Measurements from ENCODE around the gene SCAF8.
A peak's percentile ranks its signal among the peaks of the same experiment; 100 is the strongest.
"Not testable (repeated sequence)": the region's sequence is repeated elsewhere in the genome, so short reads cannot be mapped to it uniquely, and the experiment has no call there.

SCAF8 gene, protein sequence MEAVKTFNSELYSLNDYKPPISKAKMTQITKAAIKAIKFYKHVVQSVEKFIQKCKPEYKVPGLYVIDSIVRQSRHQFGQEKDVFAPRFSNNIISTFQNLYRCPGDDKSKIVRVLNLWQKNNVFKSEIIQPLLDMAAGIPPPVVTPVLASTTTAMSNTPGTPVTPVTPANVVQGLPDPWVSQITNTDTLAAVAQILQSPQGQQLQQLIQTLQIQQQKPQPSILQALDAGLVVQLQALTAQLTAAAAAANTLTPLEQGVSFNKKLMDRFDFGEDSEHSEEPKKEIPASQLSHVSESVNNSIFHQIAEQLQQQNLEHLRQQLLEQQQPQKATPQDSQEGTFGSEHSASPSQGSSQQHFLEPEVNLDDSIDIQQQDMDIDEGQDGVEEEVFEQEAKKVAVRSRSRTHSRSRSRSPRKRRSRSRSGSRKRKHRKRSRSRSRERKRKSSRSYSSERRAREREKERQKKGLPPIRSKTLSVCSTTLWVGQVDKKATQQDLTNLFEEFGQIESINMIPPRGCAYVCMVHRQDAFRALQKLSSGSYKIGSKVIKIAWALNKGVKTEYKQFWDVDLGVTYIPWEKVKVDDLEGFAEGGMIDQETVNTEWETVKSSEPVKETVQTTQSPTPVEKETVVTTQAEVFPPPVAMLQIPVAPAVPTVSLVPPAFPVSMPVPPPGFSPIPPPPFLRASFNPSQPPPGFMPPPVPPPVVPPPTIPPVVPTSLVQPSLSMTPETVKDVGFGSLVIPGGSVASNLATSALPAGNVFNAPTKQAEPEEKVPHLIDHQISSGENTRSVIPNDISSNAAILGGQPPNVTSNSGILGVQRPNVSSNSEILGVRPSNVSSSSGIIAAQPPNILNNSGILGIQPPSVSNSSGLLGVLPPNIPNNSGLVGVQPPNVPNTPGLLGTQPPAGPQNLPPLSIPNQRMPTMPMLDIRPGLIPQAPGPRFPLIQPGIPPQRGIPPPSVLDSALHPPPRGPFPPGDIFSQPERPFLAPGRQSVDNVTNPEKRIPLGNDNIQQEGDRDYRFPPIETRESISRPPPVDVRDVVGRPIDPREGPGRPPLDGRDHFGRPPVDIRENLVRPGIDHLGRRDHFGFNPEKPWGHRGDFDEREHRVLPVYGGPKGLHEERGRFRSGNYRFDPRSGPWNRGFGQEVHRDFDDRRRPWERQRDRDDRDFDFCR (N-terminal part only)

DNA sequence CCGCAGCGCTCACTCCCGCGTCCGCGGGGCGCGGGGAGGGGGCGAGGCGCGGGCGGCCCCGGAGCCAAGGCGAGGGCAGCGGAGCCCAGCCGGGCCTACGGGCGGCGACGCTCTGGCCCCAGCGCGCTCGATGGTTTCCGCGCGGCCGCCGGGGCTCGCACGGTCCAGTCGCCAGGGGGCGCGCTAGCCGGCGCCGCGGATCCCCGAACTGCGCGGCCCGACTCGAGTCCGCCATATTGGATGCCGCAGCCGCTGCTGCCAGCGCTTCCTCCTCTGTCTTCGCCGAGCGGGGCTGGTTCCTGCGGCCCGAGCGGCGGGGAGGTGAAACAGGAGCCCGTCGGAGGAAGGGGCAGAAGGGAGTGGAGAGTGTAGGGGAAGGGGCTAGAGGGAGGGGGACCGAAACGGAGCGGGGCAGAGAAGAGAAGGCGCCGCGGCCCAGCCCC is at the start of gene SCAF8:
TSS of gene SCAF8 (plus strand) at position 234 of the 443 bp plus-strand sequence. CDS start 485 bp downstream, outside the sequence.
- peak; percentile 76 for DNase-seq (ENCODE audit: low read depth)

DNA sequence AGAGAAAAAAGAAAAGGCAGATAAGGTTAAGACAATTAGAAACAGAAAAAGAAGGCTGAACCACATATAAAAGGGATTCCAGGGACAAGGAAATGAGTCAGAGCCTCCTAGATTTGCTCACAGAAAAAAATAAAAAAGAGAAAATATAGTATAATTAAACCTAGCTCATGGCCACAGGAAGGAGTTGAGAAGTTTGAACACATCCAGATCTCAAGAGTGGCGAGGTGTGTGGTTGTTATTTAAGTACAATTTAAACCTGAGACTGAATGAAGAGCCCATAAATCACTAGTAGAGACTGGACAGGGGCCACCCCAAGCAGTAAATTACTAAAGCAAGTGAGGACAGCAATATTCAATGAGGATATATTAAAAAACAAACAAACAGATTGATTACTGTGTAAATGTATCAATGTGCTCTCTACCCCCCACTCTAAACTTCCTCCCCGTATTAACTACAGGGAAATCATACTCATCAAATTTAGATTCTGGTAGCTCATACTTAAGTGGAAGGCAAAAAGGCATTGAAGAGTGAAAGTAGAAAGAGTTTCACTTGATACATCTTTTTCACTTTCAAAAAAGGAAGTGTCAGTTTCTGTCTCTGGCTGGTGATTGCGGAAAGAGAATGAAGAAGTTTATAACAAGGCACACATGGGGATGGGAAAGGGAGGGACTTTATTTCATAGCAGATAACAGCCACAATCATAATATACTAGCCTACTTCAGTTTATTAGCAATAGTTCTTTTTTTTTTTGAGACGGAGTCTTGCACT is 49.3 kb upstream of the SCAF8 start:
- no peak for DNase-seq (ENCODE audit: low read depth)

DNA sequence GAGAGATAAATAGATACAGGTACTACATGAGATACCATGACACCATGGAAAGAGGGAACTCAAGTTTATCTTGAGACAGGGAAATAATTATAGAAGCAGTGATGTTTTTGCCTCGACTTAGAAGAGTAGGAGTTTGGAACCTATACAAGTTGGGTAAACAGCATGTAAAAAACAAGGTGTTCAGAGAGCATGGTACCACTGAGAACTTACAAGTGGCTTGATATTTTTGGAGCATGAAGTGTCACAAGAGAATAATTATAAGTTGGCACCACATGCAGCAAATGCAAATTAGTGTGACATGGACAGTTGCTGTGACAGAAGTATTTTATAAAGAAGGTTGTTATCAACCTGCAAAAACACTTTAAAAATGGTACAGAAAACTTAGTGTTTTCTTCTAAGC is 47.1 kb upstream of the SCAF8 start:
- DNase-seq (ENCODE audit: low read depth), result no peak

DNA sequence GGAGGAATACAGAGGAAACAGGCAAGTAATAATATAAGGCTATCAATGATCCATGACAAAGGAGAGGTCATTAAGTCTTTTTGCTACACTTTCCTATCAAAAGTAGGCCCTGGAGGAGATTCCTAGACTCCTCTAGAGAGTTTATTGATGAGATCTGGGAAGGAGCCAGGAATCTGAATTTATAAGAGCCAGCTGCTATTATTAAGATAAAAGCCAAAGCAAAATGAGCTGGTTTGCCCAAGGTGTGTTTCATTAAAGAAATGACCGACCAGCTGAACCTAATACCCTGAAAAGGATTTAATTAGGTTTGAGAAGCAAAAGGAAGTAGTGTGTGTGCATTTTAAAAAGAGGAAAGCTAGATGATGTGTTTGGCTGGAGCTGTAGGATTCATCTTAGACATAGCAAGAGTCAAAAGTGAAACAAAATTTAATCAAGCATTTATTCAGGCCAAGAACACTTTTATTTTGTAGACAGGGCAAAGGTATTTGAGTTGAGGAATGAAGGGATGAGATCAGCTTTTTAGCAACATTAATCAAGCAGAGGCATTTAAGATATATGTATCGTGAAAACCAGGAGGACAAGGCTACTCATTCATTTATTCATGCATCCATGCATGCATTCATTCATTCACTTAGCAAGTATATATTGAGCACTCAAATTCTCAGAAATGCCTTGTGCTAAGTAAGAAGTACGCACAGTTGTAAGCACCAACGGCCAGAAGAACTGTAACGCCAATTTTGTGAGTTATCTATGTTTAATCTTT is 43.5 kb upstream of the SCAF8 start:
- no peak for DNase-seq (ENCODE audit: low read depth)

DNA sequence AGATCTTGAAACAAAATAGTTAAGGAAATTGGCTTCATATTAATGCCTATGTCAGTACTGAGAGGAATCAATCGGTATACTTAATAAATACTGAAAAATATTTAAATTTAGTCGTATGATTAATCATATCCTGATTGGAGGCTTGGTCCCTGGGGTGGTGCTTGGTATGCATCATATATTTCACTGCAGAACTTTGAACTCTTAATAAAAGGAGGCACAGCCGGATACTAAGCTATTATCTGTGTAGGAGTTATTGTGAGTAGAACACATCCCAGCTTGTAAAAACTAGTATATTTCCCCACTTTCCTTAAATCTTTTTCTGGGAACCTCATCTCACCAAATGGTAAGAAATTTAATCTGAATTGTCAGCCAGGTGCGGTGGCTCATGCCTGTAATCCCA is 42.4 kb upstream of the SCAF8 start:
- DNase-seq (ENCODE audit: low read depth), result no peak

DNA sequence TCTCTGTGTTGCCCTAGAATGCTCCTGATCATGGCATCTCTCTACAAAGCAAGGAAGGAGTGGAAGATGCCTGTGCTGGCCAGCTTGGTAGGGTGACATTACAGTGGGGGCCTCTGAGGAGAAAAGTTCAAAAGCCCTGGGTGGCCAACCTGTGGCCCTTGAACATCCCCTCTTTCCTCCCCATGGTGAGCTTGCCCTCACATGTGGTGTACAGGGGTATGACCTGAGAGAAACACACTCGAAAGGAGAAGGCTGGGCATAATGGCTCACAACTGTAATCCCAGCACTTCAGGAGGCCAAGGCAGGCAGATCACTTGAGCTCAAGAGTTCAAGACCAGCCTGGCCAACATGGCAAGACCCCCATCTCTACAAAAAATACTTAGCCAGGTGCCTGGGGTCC is 36.6 kb upstream of the SCAF8 start:
- no peak for DNase-seq (ENCODE audit: low read depth)

DNA sequence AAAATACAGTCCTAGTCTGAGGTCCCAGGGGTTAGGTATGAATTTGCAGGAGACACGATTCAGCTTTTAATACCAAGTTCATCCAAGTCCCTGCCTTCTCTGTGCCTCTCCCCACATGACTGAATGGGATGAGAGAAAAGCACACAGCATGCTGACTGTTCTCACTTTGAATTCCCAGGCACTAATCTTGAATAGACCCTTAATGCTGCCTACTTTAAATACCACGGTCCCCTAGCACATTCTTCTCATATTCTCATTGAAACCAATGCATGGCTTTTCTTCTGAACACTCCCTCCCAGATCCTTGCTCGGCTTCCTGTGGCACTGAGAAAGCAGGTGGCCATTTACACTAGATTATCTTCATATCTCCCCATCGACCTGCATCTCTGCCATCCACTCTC is 30.1 kb upstream of the SCAF8 start:
- DNase-seq (ENCODE audit: low read depth), result no peak

DNA sequence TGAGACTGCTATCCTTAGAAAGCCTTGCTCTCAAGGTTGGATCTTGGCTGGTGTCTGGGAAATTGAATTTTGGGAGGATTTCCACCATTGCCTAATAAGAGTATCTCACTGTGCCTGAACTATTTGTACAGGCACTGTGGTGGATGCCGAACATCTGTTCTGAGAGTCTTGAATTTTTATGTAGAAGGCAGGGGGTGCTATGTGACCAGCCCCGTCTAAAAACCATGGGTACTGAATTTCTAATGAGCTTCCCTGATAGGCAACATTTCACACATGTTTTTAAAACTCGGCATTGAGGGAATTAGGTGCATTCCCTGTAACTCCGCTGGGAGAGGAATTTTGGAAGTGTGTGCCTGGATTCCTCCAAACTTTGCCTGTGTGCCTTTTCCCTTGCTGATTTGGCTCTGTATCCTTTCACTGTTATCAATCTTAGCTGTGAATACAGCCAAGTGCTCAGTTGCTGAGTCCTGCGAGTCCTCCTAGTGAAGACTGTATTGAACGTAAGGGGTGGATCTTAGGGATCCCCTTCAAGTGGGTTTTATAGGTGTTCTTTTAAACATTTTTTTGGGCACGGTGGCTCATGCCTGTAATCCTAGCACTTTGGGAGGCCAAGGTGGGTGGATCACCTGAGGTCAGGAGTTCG is 27.6 kb upstream of the SCAF8 start:
- no peak for DNase-seq (ENCODE audit: low read depth)

DNA sequence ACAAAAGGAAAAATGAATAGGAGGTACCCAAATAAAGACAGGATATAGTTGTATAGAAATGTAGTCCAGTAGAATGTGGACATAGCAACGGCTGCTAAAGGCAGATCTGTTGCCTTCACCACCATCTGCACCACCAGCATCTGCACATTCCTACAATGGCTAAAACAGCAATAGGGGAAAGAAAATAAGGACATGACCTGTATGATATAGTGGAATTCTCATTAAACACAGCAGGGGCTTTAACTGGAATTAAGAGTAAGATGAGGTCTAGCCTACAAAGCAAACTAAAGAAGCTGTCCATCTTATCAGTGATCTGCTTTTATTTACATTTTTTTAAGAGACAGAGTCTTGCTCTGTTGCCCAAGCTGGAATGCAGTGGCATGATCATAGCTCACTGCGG is 26.8 kb upstream of the SCAF8 start:
- no peak for DNase-seq (ENCODE audit: low read depth)

DNA sequence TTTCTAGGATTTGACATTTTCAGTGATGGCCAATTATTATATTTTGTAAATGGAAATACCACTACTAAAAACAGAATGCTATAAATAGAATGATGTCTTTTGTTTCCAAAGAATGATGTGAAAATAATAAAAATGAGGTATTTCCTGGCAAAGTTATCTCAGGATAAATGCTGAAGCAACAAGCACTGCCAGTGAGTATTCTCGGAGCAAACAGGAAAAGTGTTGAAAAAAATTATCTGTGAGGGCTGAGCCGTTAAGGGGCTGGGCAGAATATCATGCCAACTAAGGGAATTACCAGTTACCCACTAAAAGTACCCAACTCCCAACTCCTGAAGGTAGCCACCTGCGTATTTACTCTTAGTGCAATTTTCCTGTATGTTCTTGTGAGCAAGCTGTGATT is 23.6 kb upstream of the SCAF8 start:
- DNase-seq (ENCODE audit: low read depth), result no peak

DNA sequence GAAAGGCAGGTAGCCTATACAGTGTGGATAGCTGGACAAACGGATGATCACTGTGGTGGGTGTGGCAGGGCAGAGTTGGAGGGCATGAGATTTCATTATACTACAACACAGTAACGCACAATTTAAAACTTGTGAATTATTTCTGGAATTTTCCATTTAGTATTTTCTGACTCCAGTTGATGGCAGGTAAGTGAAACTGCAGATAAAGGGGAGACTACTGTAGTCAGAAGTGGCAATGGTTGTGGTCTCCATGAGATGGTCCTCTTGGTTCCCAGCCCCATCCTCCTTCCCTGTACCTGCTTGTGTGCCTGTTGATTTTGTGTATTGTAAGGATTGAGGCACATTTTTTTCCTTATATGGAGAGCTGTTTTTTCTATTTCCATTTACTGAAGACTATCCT is 22.5 kb upstream of the SCAF8 start:
- DNase-seq (ENCODE audit: low read depth), result no peak

DNA sequence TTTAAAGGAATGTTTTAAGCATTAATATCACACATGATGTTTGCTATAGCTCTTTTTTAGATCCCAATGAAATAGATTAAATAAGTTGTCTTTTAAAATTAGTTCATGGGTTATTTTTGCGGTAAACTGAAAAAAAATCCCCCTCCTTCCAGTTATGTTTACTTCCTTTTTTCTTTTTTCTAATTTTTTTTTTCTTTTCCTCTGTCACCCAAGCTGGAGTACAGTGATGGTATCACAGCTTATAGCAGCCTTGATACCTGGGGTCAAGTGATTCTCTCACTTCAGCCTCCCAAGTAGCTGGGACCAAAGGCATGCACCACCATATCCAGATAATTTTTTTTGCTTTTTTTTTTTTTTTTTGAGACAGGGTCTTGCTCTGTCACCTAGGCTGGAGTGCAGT is 17.8 kb upstream of the SCAF8 start:
- DNase-seq (ENCODE audit: low read depth), result no peak

DNA sequence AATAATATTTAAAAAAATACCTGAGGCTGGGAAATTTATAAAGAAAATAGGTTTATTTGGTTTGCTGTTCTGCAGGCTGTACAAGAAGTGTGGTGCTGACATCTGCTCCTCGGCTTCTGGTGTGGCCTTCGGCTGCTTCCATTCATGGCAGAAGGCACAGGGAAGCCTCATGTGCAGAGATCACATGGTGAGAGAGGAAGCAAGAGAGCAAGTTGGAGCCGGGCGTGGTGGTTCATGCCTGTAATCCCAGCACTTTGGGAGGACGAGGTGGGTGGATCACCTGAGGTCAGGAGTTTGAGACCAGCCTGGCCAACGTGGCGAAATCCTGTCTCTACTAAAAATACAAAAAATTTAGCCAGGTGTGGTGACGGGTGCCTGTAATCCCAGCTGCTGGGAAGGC is 16.9 kb upstream of the SCAF8 start:
- DNase-seq (ENCODE audit: low read depth), result not testable (repeated sequence)

DNA sequence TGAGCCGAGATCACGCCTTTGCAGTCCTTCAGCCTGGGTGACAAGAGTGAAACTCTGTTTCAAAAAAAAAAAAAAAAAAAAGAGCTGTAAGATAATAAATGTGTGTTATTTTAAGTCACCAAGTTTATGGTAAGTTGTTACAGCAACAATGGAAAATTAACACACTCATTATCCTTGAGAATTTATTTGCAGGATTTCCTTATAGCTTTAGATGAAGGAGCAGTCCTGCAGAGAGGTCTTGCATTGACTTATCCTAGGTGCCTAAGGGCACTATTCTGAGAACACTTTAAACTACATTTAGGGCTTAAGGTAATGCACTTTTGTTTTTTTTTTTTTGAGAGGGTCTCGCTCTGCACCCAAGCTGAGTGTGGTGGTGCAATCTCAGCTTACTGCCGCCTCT is 13.8 kb upstream of the SCAF8 start:
- DNase-seq (ENCODE audit: low read depth), result no peak

DNA sequence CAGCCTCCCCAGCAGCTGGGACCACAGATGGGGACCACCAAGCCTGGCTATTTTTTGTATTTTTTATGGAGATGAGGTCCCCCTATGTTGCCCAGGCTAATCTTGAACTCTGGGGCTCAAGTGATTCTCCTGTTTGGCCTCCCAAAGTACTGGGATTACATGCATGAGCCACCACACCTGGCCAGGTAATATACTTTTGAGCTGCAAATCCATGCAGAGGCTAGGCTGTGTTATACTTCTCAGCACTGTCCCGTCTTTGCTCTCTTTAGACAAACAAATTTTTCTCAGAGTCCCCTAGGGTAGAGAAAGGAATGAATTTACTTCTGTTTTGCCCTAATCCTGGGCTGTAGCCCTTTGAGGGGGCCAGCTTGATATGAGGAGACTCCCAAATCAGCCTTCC is 13.4 kb upstream of the SCAF8 start:
- no peak for DNase-seq (ENCODE audit: low read depth)

DNA sequence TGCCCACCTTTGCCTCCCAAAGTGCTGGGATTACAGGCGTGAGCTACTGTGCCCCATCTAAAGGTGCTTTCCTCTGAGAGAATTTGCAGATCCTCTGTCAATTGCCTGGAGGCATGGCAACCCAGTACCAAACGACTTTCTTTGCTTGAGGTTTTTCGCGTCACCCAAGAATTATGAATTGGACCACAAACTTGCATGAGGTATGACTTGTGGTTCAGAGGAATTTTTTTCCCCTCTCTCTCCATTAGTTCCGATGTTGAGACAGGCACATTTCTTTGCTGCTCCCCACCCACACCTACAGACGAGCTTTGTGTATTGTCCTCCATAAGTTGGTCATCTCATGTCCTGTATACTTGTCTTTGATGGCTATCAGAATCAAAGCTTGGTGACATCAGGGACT is 11.8 kb upstream of the SCAF8 start:
- DNase-seq (ENCODE audit: low read depth), result no peak

DNA sequence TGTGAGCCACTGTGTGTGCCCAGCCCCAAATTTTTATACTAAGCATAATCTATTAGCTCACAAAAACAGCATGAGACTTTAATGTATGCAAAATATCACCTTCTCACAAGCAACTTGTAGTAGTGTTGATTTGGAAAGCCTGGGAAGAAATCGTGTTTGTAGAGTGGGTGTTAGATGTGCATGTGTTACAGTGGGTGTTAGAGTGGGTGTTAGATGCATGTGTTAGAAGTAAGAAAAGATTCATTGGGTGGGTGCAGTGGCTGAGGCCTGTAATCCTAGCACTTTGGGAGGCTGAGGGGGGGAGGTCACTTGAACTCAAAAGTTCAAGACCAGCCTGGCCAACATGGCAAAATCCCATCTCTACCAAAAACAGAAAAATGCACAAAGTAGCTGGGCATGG is 6.3 kb upstream of the SCAF8 start:
- DNase-seq (ENCODE audit: low read depth), result no peak

DNA sequence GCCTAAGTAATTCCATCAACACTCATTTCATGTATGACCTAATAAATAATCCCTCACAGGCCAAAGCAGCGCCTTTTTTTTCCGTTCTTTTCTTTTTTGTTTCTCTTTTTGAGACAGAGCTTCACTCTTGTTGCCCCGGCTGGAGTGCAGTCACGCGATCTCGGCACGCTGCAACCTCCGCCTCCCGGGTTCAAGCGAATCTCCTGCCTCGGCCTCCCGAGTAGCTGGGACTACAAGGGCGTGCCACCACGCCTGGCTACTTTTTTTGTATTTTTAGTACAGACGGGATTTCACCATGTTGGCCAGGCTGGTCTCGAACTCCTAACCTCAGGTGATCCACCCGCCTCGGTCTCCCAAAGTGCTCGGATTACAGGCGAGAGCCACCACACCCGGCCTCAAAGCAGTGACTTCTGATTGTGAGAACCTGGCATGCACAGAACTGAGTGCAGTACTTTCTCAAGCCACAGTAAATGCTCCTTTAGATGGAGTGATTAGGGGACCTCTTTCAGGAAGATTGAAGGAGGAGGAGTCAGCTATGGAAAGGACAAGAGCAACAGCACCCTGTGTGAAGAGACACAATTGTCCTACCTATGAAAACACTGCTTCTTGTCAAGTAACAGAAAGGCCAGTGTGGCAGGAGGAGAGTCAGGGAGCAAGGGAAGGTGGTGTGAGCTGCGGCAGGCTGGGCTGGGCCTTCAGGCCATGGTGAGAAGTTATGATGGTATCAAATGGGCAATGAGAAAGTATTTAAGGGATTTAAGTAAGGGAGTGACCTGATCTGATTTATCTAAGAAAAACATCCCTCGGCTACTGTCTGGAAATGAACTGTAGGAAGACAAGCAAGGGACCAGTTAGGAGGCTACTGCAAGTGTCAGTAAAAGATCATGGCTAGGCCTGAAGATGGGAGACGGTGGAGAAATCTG is 1.7 kb upstream of the SCAF8 start:
- DNase-seq (ENCODE audit: low read depth), result no peak

DNA sequence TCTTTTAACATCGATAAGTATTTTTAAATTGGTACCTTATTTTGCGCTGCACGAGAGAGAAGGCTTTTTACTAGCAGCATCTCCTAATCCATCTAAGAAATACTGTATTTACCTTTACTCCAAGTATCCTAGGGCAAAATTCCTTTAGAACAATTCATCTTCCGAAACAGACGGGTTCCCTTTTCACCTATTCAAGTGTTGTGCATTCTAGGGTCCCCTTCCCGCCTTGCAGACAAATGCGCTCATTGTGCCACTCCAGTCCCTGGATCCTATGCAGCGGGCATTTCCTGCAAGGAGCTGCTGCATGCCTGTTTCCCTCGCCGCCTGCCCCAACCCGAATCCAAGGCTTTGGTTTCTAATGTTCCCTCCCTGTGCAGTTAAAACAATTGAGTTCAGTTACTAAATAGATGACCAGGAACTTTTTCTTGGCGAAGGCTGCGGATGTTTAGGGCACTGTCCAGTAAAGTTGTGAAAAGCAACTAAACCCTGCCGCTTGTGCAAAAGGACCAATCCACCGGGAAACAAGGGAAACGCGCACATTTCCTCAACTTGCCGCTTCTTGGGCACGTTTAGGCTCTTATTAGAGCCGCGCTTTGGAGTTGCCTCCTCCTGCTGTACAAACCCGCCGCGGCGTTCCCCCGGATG is 556 bp upstream of the SCAF8 start:
- DNase-seq (ENCODE audit: low read depth), result no peak
